Activated CD4-positive, alpha-beta T cell treated with anti-CD3 and anti-CD28 coated beads for 36 hours (primary cell): Measurements from ENCODE around the gene ZFAND6. TPM values are rescaled to one million over a fixed set of nuclear protein-coding genes. Genes with fewer than 3 reads are reported as not detected.
"Not testable (repeated sequence)": the region's sequence is repeated elsewhere in the genome, so short reads cannot be mapped to it uniquely, and the experiment has no call there.

Source experiments
- ATAC-seq: fragments of 200-7000 bp; cut with Tn5 transposase; one replicate; pipeline ENCODE4 v1.10.0; 2021; ENCODE audit warnings: mild to moderate bottlenecking, moderate library complexity
- CTCF ChIA-PET: fragments of 350-600 bp; sonication (Branson Sonifier 250); formaldehyde crosslinking; loops from one replicate; lab custom pipeline; 2021; ENCODE audit warnings: antibody characterized with exemption; lab: Charles Lee
- POLR2A ChIA-PET: fragments of 350-600 bp; sonication (Branson Sonifier 250); formaldehyde crosslinking; loops from one replicate; lab custom pipeline; 2021; ENCODE audit warnings: antibody characterized with exemption, inconsistent platforms; lab: Charles Lee
- DNase-seq: peaks from one replicate; pipeline ENCODE4 v3.0.0-alpha.2; 2020
- H3K27ac Mint-ChIP-seq: one replicate; pipeline ENCODE4 v1.8.0; 2021; ENCODE audit warnings: mixed read lengths
- H3K27me3 Mint-ChIP-seq: one replicate; pipeline ENCODE4 v1.8.0; 2021; ENCODE audit warnings: mixed read lengths
- H3K36me3 Mint-ChIP-seq: one replicate; pipeline ENCODE4 v1.8.0; 2021; ENCODE audit warnings: low read depth, mixed read lengths
- H3K4me1 Mint-ChIP-seq: one replicate; pipeline ENCODE4 v1.8.0; 2021; ENCODE audit warnings: mixed read lengths
- H3K4me3 Mint-ChIP-seq: one replicate; pipeline ENCODE4 v1.8.0; 2021; ENCODE audit warnings: mild to moderate bottlenecking, moderate library complexity, mixed read lengths
- H3K9me3 Mint-ChIP-seq: one replicate; pipeline ENCODE4 v1.8.0; 2021; ENCODE audit warnings: low read depth, mixed read lengths
- intact Hi-C, 2 experiments: fragments of 100-400 bp; cut with DNase I in 1 of 2; cut with micrococcal nuclease in 1 of 2; formaldehyde crosslinking; loops; one replicate each; pipeline versions ENCODE4 v1.14.2 to v1.15.1; 2022 to 2024; cut with DNase I, micrococcal nuclease
- total RNA-seq, 2 experiments: library from RNA; stranded (reverse); gene quantifications; one replicate each; pipeline ENCODE4 v1.2.3, GENCODE V29; 2021

Gene ZFAND6
- total RNA-seq, 2 experiments from 2014 or later: 30.2 to 37.2 TPM

DNA sequence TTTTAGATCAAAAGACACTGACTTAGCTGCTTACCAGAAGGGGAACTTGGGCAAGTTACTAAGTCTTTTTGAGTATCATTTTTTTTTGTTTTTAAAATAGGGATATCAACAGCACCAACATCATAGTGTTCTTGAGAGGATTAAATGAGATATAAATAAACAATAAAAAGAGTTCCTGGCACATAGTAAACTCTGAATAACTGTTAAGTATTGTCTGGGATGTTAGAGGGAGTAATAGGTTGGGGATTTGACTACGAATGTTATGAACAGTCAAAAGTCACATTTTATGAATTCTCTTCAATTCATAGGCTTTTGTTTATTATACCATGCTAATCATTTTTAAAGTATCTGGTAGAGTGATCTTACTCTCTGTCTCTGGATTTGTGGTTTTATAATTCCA, 55.5 kb downstream of the ZFAND6 start:
- H3K36me3 Mint-ChIP-seq: peaks cover 2% of the 10 kb centered on the region
- H3K4me3 Mint-ChIP-seq: no peak overlapping the region
- no peaks in the 10 kb centered on the region for H3K9me3 Mint-ChIP-seq
- no peaks in the 10 kb centered on the region for H3K27me3 Mint-ChIP-seq
- ATAC-seq: no peak
- ChIA-PET CTCF (interaction anchor here (0.7 kb wide), 1 partner anchor 52 kb away, joined by 3 read pairs; no protein-coding TSS in a partner anchor), POLR2A (no interaction called here)
- intact Hi-C loops: no loop called here
- no peak for DNase-seq
- H3K27ac Mint-ChIP-seq: no peak overlapping the region
- peaks cover 25% of the 10 kb centered on the region for H3K4me1 Mint-ChIP-seq

- Mint-ChIP-seq H3K36me3 (peaks cover 10% of the 10 kb centered on the region), H3K9me3 (no peaks in the 10 kb centered on the region), H3K4me1 (peaks cover 7% of the 10 kb centered on the region), H3K27me3 (no peaks in the 10 kb centered on the region), H3K4me3 (no peak overlapping the region), H3K27ac (no peak overlapping the region)
- intact Hi-C loops: no loop called here
- ATAC-seq (no peak), DNase-seq (no peak)
- POLR2A ChIA-PET: no interaction called here
- CTCF ChIA-PET: no interaction called here
These were observed 59.5 kb downstream of the ZFAND6 start for GRCh38 chr15:80118956-80119355.

DNA sequence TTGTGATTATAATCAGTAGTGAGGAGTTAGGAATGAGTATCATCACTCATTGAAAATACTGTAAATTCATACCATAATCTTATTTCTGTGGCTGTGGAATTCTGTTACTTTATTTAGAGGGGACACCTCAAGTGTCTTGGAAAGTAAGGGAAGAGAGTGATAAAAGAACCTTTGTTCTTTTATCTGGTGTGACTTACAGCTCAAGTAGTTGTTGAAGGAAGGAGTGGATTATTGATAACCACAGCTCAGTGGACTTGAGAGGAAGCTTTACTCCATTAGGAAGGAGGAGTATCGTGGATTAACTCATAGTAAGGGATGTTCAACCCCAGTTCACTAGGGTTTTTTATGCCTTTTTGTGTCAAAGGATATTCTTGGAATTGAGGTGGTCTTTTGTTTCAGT, 61.2 kb downstream of the ZFAND6 start:
- Mint-ChIP-seq H3K27ac (no peak overlapping the region), H3K36me3 (peaks cover 16% of the 10 kb centered on the region), H3K27me3 (no peaks in the 10 kb centered on the region), H3K9me3 (no peaks in the 10 kb centered on the region), H3K4me3 (no peak overlapping the region), H3K4me1 (no peaks in the 10 kb centered on the region)
- DNase-seq (no peak), ATAC-seq (no peak)
- ChIA-PET POLR2A (no interaction called here), CTCF (no interaction called here)
- intact Hi-C loops: no loop called here

DNA sequence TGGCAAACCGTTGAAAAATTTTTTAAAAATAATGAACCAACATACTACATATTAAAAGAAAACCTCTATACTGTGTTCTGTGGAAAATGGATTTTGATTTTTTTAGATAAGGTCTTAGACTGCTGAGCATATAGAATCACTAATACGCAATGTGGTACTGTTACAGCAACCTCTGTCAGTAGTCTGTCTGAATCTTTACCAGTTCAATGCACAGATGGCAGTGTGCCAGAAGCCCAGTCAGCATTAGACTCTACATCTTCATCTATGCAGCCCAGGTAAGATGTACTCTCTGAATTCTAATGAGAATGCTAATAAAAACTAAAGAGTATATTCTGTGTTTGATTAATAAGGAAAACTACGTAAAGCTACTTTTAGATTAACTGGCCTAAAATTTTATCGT, 62.1 kb downstream of the ZFAND6 start:
- Mint-ChIP-seq H3K27ac (no peak overlapping the region), H3K27me3 (no peaks in the 10 kb centered on the region), H3K4me1 (no peaks in the 10 kb centered on the region), H3K9me3 (no peaks in the 10 kb centered on the region), H3K4me3 (no peak overlapping the region), H3K36me3 (peaks cover 19% of the 10 kb centered on the region)
- intact Hi-C loops: no loop called here
- ChIA-PET CTCF (no interaction called here), POLR2A (no interaction called here)
- DNase-seq (no peak), ATAC-seq (no peak)

GRCh38 chr15:80123034-80123433, 63.6 kb downstream of the ZFAND6 start:
- intact Hi-C loops: no loop called here
- no peak overlapping the region for H3K4me3 Mint-ChIP-seq
- DNase-seq: no peak
- ChIA-PET POLR2A (no interaction called here), CTCF (interaction anchor here (1.1 kb wide), 1 partner anchor 20 kb away, joined by 3 read pairs; no protein-coding TSS in a partner anchor)
- no peak for ATAC-seq
- H3K4me1 Mint-ChIP-seq: peaks cover 5% of the 10 kb centered on the region
- H3K27me3 Mint-ChIP-seq: no peaks in the 10 kb centered on the region
- H3K36me3 Mint-ChIP-seq: peaks cover 22% of the 10 kb centered on the region
- no peaks in the 10 kb centered on the region for H3K9me3 Mint-ChIP-seq
- no peak overlapping the region for H3K27ac Mint-ChIP-seq

DNA sequence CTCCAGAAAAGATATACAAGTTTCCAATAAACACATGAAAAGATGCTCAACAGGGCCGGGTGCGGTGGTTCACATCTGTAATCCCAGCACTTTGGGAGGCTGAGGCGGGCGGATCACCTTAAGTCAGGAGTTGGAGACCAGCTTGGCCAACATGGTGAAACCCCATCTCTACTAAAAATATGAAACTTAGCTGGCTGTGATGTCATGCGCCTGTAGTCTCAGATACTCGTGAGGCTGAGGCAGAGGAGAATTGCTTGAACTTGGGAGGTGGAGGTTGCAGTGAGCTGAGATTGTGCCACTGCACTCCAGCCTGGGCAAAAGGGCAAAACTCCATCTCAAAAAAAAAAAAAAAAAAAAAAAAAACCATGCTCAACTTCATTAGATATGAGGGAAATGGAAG, 67.8 kb downstream of the ZFAND6 start:
- H3K9me3 Mint-ChIP-seq, H3K4me1 Mint-ChIP-seq, intact Hi-C loops, H3K27me3 Mint-ChIP-seq, POLR2A ChIA-PET, H3K4me3 Mint-ChIP-seq, H3K27ac Mint-ChIP-seq, CTCF ChIA-PET, ATAC-seq, DNase-seq: not testable (repeated sequence)
- peaks cover 26% of the 10 kb centered on the region for H3K36me3 Mint-ChIP-seq

DNA sequence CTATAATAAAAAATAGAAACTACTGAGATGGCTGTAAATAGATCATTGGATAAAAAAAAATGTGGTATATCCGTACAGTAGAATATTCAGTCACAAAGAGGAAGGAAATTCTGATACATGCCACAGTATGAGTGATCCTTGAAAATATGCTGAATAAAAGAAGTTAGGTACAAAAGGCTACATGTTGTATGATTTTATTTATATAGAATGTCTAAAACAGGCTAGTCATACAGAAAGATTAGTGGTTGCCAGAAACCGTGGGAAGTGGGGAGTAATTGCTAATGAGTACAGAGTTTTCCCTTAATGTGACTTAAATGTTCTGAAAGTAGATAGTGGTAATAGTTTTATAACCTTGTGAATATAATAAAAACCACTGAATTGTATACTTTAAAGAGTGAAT, 68.4 kb downstream of the ZFAND6 start:
- intact Hi-C loops: no loop called here
- H3K27ac Mint-ChIP-seq: no peak overlapping the region
- ChIA-PET CTCF (no interaction called here), POLR2A (interaction anchor here (0.6 kb wide), 1 partner anchor 398 kb away, joined by 7 read pairs; no protein-coding TSS in a partner anchor)
- ATAC-seq (no peak), DNase-seq (no peak)
- no peak overlapping the region for H3K4me3 Mint-ChIP-seq
- no peaks in the 10 kb centered on the region for H3K27me3 Mint-ChIP-seq
- H3K9me3 Mint-ChIP-seq: no peaks in the 10 kb centered on the region
- peaks cover 5% of the 10 kb centered on the region for H3K4me1 Mint-ChIP-seq
- peaks cover 28% of the 10 kb centered on the region for H3K36me3 Mint-ChIP-seq

- ATAC-seq: no peak
- Mint-ChIP-seq H3K27me3 (no peaks in the 10 kb centered on the region), H3K36me3 (peaks cover 24% of the 10 kb centered on the region), H3K4me1 (peaks cover 5% of the 10 kb centered on the region), H3K9me3 (no peaks in the 10 kb centered on the region), H3K27ac (no peak overlapping the region), H3K4me3 (no peak overlapping the region)
- CTCF ChIA-PET: interaction anchor here (1.3 kb wide), 1 partner anchor 22 kb away, joined by 3 read pairs; no protein-coding TSS in a partner anchor
- DNase-seq: no peak
- POLR2A ChIA-PET: no interaction called here
- intact Hi-C loops: no loop called here
These were observed 72.9 kb downstream of the ZFAND6 start for GRCh38 chr15:80132382-80132781.

DNA sequence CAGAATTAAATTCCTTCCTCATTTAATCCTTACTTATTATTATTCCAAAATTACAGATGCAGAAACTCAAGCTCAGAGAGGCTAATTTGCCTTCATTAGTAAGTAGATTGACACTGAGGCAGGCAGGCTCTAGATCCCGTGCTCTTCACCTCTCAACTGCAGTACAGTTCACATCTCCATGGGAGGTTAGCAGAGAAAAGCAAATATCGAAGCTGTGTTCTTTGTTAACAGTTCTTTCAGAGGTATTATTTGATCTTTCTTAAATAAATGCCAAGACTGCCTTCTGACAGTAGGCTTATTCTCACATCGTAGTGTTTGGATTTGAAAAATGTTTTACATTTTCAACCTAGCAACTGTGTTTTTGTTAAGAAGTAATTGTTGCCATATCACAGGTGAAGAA, 77.4 kb downstream of the ZFAND6 start:
- Mint-ChIP-seq H3K27ac (no peak overlapping the region), H3K9me3 (no peaks in the 10 kb centered on the region), H3K4me1 (no peaks in the 10 kb centered on the region), H3K36me3 (peaks cover 22% of the 10 kb centered on the region), H3K4me3 (no peak overlapping the region), H3K27me3 (no peaks in the 10 kb centered on the region)
- ChIA-PET POLR2A (no interaction called here), CTCF (no interaction called here)
- no peak for ATAC-seq
- intact Hi-C loops: no loop called here
- DNase-seq: no peak

DNA sequence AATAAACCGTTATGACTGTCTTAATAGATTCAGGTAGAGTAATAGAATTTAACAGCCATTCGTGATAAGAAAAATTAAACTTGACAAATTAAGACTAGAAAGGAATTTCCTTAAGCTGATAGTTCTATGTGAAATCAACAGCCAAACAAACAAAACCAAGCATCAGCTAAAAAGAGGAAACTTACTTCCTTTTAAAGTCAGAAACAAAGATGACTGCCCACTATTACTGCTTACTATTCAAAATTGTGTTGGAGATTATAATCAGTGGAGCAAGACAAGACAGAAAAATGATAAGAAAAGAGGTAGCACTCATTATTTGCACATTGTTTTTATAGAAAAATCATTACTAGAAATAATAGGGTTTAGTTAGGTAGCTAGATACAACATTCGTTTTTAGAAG, 79.5 kb downstream of the ZFAND6 start:
- ChIA-PET CTCF (interaction anchor here (0.9 to 1.6 kb wide), 3 partner anchors 9 to 285 kb away, joined by 4 read pairs; no protein-coding TSS in a partner anchor), POLR2A (no interaction called here)
- Mint-ChIP-seq H3K9me3 (no peaks in the 10 kb centered on the region), H3K27ac (no peak overlapping the region), H3K27me3 (no peaks in the 10 kb centered on the region), H3K4me3 (no peak overlapping the region), H3K4me1 (no peaks in the 10 kb centered on the region), H3K36me3 (peaks cover 18% of the 10 kb centered on the region)
- DNase-seq (no peak), ATAC-seq (no peak)
- intact Hi-C loops: no loop called here

DNA sequence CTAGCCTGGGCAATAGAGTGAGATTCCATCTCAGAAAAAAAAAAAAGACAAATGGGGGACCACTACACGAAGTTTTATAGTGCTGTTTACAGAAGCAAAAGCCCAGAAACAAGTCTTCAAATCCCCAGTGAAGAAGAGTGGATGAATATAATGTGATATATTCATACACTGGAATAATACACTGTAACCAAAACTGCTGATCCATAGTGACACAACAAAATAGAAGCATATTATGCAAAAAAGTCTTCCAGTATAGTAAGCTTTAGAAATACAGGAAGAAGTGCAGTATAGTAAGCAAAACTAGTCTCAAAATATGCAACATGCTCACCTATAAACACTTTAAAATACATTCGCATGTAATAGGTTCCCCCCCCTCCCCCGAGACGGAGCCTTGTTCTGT, 81.4 kb downstream of the ZFAND6 start:
- H3K4me1 Mint-ChIP-seq: no peaks in the 10 kb centered on the region
- ChIA-PET POLR2A (no interaction called here), CTCF (no interaction called here)
- no peak overlapping the region for H3K27ac Mint-ChIP-seq
- intact Hi-C loops: no loop called here
- H3K27me3 Mint-ChIP-seq: no peaks in the 10 kb centered on the region
- no peak overlapping the region for H3K4me3 Mint-ChIP-seq
- peaks cover 10% of the 10 kb centered on the region for H3K36me3 Mint-ChIP-seq
- no peaks in the 10 kb centered on the region for H3K9me3 Mint-ChIP-seq
- ATAC-seq (no peak), DNase-seq (no peak)

DNA sequence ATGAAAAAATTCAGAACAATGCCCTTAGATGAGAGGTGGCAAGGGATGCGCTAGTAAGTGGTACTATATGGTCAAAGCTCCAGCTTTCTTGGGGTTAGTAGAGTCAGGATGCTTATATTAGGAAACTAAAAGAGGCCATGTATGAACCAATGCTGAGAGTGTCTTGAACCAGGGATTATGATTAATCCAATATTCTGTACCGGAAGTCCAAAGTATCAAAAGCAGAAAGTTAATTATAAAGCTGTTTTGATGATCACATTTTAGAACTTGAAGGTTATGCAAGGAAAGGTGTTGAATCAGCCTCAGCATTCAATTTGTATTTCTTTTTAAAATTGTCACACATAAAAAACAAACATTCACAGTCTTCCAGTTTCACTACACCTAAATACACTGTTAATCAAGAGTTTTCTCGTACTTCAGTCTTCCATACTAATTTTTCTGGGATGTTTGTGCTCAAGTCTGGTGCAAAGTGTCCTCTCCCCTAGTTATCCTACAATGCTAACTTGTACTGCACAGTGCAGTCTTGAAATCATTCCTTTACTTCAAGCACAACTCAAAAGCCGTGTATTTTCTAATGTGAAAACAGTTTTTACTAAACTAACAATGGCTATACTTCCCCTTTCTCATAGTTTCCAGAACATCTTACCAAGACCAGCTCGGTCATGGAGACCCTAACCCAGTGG, 82.6 kb downstream of the ZFAND6 start:
- Mint-ChIP-seq H3K9me3 (peaks cover 3% of the 10 kb centered on the region), H3K27ac (no peak overlapping the region), H3K4me3 (no peak overlapping the region), H3K27me3 (no peaks in the 10 kb centered on the region), H3K4me1 (no peaks in the 10 kb centered on the region), H3K36me3 (peaks cover 8% of the 10 kb centered on the region)
- intact Hi-C loops: no loop called here
- ChIA-PET POLR2A (no interaction called here), CTCF (no interaction called here)
- DNase-seq (no peak), ATAC-seq (no peak)
